ACHN (cell line): ENCODE data around the gene HS3ST1.

ENCODE experiments used
- DNase-seq: peaks from one replicate; pipeline ENCODE4 v3.0.0-alpha.2; 2015
- in situ Hi-C: cut with HindIII; loops from 2 replicates; pipeline ENCODE4 v1.10.0; 2017; ENCODE audit warnings: low sequenced_read_pairs, low pct_ligation_motif_present, low pct_unique_long_range_greater_than_20kb

The HS3ST1 gene

DNA sequence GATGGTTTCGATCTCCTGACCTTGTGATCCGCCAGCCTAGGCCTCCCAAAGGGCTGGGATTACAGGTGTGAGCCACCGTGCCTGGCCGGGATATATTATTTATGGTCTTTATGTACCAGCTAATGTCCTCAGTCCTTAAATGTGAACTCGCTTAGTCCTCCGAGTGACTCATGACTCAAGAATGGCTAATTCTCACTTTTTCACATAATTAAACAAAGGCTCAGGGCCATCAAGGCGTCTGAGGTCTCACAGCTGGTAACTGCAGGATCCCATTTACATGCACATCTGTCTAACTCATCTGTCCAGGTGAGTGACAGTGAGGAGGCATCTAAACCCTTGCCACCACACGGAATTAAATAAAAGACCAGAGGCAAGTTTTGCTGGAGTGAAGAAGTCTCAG is 73.5 kb downstream of the HS3ST1 start:
- DNase-seq = no peak
- in situ Hi-C loops = no loop called here

DNA sequence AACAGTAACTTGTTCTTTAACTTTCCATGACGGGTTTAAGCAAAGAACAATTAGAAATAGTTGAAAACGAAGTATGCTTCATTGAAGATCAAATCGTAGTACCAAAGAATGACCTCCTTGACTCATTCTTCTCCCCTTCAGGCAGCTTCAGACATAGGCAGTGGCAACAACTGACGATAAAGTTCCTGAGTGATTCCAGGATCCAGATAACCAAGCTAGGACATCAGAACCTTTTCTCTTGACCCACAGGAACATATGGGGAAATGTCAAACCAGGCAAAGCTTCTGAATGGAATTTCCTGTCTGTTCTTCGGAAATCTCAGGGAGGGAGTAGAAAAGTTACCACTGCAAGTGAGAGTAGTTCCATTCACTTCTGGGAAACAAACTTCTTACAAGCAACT is 74.2 kb downstream of the HS3ST1 start:
- in situ Hi-C loops = no loop called here
- DNase-seq = no peak

DNA sequence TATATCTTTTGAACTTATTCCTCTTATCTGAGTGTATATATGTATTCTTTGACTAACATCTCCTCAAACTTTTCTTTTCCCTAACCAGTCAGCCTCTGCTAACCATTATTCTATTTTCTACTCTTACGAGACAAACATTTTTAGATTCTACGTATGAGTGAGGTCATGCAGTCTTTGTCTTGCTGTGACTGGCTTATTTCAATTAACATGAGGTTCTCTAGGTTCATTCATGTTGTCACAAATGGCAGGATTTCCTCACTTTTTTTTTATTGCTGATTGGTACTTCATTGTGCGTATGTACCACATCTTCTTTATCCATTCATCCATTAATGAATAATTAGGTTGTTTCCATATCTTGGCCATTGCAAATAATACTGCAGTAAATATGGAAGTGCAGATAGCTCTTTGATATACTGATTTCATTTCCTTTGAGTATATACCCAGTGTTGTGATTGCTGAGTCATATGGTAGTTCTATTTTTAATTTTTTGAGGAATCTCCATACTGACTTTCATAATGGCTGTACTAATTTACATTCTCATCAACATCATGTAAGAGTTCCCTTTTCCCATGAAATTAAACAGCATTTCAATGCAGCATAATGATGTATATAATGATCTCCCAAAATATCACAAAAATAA is 80.1 kb downstream of the HS3ST1 start:
- in situ Hi-C loops = no loop called here

DNA sequence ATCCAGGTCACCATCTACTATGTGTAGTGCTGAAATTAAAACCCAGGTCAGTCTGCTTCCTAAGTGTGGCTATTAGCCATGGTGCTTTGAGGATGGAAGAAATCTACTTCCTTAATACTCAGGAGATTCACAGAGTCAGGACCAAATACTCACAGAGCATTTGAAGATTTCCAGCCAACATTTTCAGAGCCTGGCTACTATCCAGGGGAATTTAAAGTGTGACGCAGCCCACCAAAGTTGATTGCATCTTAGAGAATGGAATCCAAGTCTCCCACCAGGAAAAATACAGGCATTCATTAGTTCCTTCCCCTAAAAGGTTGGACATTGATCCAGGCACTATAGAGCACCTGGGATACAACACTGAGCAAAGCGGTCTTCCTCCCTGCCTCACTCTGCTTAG is 83.8 kb downstream of the HS3ST1 start:
- no peak for DNase-seq
- in situ Hi-C loops = no loop called here

More for the DNA sequence above, 80.1 kb downstream of the HS3ST1 start:
- no peak for DNase-seq

DNA sequence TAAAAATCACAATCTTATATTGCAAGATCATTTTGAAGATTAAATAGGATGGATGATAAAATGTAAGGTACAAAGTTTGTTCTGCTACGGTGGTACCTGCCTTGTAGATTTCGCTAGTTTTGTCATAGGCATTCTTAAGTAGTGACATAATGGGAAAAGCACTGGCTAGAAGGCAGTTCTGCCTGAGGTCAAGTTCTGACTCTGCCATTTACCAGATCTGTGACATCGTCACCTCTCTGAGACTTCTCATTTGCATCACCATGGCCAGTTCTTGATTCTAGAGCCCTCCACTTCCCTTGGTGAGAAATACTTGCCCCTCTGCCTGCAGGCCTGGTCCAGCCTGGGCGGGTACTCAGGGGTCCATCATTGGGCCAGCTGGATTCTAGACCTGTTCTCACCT is 85.2 kb downstream of the HS3ST1 start:
- in situ Hi-C loops = no loop called here
- DNase-seq = no peak
